Activated naive CD8-positive, alpha-beta T cell treated with anti-CD3 and anti-CD28 coated beads, Interleukin-2, amount 50 U/mL, for 16 hours (primary cell): Measurements from ENCODE around the gene PCDHA13.
"Not testable (repeated sequence)": the region's sequence is repeated elsewhere in the genome, so short reads cannot be mapped to it uniquely, and the experiment has no call there.

Experiments
- DNase-seq: peaks from one replicate; pipeline ENCODE4 v3.0.0-alpha.2; 2020; ENCODE audit warnings: low read depth, low spot score

PCDHA13 gene

GRCh38 chr5:140870221-140871201, 11.4 kb upstream of the PCDHA13 start:
- no peak for DNase-seq

- no peak for DNase-seq
These were observed 6.5 kb upstream of the PCDHA13 start, which contains the start of gene PCDHA12 for GRCh38 chr5:140875085-140876065. TSS of gene PCDHA12 (plus strand) at chr5:140875308. CDS start at chr5:140875473, 165 bp downstream.

- not testable (repeated sequence) for DNase-seq
These were observed 5.2 kb upstream of the PCDHA13 start for GRCh38 chr5:140876541-140877261.

- DNase-seq: no peak
These were observed 4.7 kb upstream of the PCDHA13 start for GRCh38 chr5:140877262-140877581.

GRCh38 chr5:140882591-140882899, 621 bp downstream of the PCDHA13 start:
- DNase-seq: no peak

- DNase-seq: no peak
These were observed 1.4 kb downstream of the PCDHA13 start for GRCh38 chr5:140883373-140883772.

- no peak for DNase-seq
These were observed 2.2 kb downstream of the PCDHA13 start for GRCh38 chr5:140883927-140884697.

- DNase-seq: no peak
These were observed 34.4 kb downstream of the PCDHA13 start for GRCh38 chr5:140916325-140916724.

- DNase-seq: no peak
These were observed 41.7 kb downstream of the PCDHA13 start for GRCh38 chr5:140923601-140924000.

- no peak for DNase-seq
These were observed 44.0 kb downstream of the PCDHA13 start, which contains the start of gene PCDHAC1 for GRCh38 chr5:140925806-140926442. TSS of gene PCDHAC1 (plus strand) at chr5:140926299. CDS start at chr5:140926893, 594 bp downstream.

- no peak for DNase-seq
These were observed 44.7 kb downstream of the PCDHA13 start for GRCh38 chr5:140926443-140927227.

GRCh38 chr5:140927228-140927573, 45.3 kb downstream of the PCDHA13 start:
- no peak for DNase-seq
